GM10266 (cell line): ENCODE results near the gene NSMF.

Source experiments
- DNase-seq: peaks from one replicate; pipeline ENCODE4 v3.0.0; 2012; ENCODE audit errors: extremely low spot score
- CTCF ChIP-seq: IDR thresholded peaks from 2 replicates; pipeline ENCODE4 v1.5.1; 2012; ENCODE audit warnings: mild to moderate bottlenecking, low read depth; ENCODE audit not compliant: control insufficient read depth, insufficient read depth; ENCODE audit errors: missing control alignments

Gene NSMF, protein sequence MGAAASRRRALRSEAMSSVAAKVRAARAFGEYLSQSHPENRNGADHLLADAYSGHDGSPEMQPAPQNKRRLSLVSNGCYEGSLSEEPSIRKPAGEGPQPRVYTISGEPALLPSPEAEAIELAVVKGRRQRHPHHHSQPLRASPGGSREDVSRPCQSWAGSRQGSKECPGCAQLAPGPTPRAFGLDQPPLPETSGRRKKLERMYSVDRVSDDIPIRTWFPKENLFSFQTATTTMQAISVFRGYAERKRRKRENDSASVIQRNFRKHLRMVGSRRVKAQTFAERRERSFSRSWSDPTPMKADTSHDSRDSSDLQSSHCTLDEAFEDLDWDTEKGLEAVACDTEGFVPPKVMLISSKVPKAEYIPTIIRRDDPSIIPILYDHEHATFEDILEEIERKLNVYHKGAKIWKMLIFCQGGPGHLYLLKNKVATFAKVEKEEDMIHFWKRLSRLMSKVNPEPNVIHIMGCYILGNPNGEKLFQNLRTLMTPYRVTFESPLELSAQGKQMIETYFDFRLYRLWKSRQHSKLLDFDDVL

DNA sequence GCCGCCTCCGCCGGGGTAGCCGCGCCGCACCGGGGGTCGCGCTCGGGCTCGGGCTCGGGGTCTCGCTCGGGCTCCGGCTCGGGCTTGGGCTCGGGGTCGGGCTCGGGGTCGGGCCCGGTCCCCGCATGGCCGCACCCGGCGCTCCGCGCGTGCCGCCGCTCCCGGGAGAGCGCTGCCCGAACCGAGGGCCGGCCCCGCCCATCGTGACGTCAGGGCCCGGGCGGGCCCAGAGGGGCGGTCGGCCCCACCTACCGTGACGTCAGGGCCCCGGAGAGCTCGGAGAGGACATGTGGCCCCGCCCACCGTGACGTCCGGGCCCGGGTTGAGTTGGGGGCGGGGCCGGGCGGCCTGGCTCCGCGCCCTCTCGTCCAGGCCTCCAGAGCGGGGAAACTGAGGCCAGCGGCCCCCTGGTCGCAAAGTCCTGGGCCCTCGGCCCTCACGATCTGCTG lies at the start of gene NSMF:
Gene NSMF (minus strand): TSS at position 183 of the 449 bp plus-strand sequence. CDS start 232 bp downstream, outside the sequence.
- peak; percentile 100 for DNase-seq
- TF ChIP-seq CTCF, result no peak

- no peak for DNase-seq
Observed at GRCh38 chr9:137506702-137507171, 47.6 kb upstream of the NSMF start.

DNA sequence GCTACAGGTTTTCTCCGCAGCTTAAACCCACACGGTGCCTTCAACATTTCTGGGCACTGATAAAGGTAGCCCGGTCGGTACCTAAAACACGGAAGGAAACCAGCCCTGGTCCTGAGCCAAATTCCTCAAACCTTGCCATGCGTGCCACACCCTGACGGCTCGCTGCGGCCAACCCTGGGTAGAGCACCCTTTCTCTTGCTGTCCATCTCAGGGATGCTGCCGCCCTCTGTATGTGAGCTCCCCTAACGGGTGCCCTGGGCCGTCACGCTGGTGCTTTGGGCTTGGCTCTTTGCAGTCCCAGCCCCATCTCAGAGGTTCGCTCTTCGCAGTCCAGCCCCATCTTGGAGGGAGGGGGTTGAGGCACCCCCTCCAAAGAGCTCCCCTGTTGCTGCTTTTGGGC lies 47.1 kb upstream of the NSMF start:
- no peak for DNase-seq
- TF ChIP-seq CTCF, result no peak

More at GRCh38 chr9:137506702-137507171, 47.6 kb upstream of the NSMF start:
- TF ChIP-seq CTCF, result no peak

GRCh38 chr9:137505421-137506140 lies 46.4 kb upstream of the NSMF start:
- no peak for TF ChIP-seq CTCF
- DNase-seq, result no peak

GRCh38 chr9:137504432-137504777 lies 45.3 kb upstream of the NSMF start:
- no peak for DNase-seq
- no peak for TF ChIP-seq CTCF

- peak; percentile 89 for DNase-seq
- no peak for TF ChIP-seq CTCF
Observed at GRCh38 chr9:137502008-137502911, 43.1 kb upstream of the NSMF start.
